ENCODE data around the gene PRKCA. TPM values are rescaled to one million over a fixed set of nuclear protein-coding genes. Genes with fewer than 3 reads are reported as not detected.
A peak's percentile ranks its signal among the peaks of the same experiment; 100 is the strongest.

Gene PRKCA
- total RNA-seq, 1 experiment from 2014 or later: 29.5 TPM

GRCh38 chr17:66706851-66707450, 404.5 kb downstream of the PRKCA start:
- Mint-ChIP-seq H3K9me3 (no peaks in the 10 kb centered on the region), H3K4me3 (no peak overlapping the region), H3K27me3 (ENCODE audit: low read depth) (no peaks in the 10 kb centered on the region), H3K36me3 (no peaks in the 10 kb centered on the region), H3K4me1 (peaks cover 18% of the 10 kb centered on the region), H3K27ac (no peak overlapping the region)
- ChIA-PET CTCF (interaction anchor here (0.7 kb wide), 1 partner anchor 129 kb away, joined by 4 read pairs; no protein-coding TSS in a partner anchor), POLR2A (no interaction called here)
- no peak for ATAC-seq
- no peak for TF ChIP-seq ZNF232 (CRISPR knock-in tag; IDR thresholded peaks at IDR 0.05)
- TF ChIP-seq CTCF (IDR thresholded peaks at IDR 0.05): no peak
- no peak for DNase-seq (ENCODE audit: low spot score)

GRCh38 chr17:66711401-66711800, 409.0 kb downstream of the PRKCA start:
- CTCF ChIA-PET: no interaction called here
- Mint-ChIP-seq H3K27me3 (ENCODE audit: low read depth) (no peaks in the 10 kb centered on the region), H3K36me3 (no peaks in the 10 kb centered on the region), H3K4me3 (peak overlapping the region; percentile 10; the same call in 1 of the 2 replicates), H3K9me3 (no peaks in the 10 kb centered on the region), H3K4me1 (peaks cover 61% of the 10 kb centered on the region), H3K27ac (peak overlapping the region; percentile 93)
- POLR2A ChIA-PET: no interaction called here
- DNase-seq (ENCODE audit: low spot score) (no peak), ATAC-seq (no peak)
- TF ChIP-seq PRDM15 (CRISPR knock-in tag; IDR thresholded peaks at IDR 0.05) (no peak), FOXJ3 (CRISPR knock-in tag; IDR thresholded peaks at IDR 0.05; ENCODE audit: borderline replicate concordance) (no peak), ZNF263 (CRISPR knock-in tag; IDR thresholded peaks at IDR 0.05; ENCODE audit: low read depth) (no peak), HMGA2 (CRISPR knock-in tag; IDR thresholded peaks at IDR 0.05) (no peak), PRRX2 (CRISPR knock-in tag; IDR thresholded peaks at IDR 0.05) (no peak), GTF2I (CRISPR knock-in tag; conservative IDR thresholded peaks at IDR 0.05) (no peak), SMAD3 (CRISPR knock-in tag; IDR thresholded peaks at IDR 0.05; ENCODE audit: borderline replicate concordance) (no peak), CTCF (IDR thresholded peaks at IDR 0.05) (no peak), ZNF138 (CRISPR knock-in tag; conservative IDR thresholded peaks at IDR 0.05) (no peak), NR1H2 (CRISPR knock-in tag; IDR thresholded peaks at IDR 0.05) (no peak), ATF3 (CRISPR knock-in tag; conservative IDR thresholded peaks at IDR 0.05) (no peak), STAT6 (CRISPR knock-in tag; conservative IDR thresholded peaks at IDR 0.05; ENCODE audit: low read depth) (no peak), OVOL2 (CRISPR knock-in tag; IDR thresholded peaks at IDR 0.05; ENCODE audit: borderline replicate concordance) (no peak), ZSCAN18 (CRISPR knock-in tag; IDR thresholded peaks at IDR 0.05) (no peak), TEAD1 (CRISPR knock-in tag; IDR thresholded peaks at IDR 0.05) (no peak), ZNF219 (CRISPR knock-in tag; IDR thresholded peaks at IDR 0.05; ENCODE audit: borderline replicate concordance) (no peak)

All from WTC11 (cell line).